ENCODE results near the gene RBMY1D.

Gene RBMY1D

DNA sequence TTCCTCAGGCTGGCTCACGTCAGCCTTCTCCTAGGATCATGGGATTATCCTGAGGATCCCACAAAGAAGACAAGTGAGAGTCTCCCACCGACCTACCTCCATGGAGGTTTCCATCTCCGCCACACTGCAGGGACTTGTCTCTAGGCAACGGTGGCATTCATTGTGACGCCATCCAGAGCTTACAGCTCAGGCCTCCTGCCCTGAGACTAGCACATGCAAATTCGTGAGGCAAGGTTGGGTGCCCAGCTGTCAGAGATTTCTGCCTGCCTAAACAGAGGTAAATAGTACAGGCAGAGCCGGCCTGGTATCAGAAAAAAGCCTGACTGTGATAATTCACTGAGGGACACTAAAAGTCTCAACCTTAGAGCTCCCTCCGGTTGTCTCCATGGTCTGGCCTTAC lies 58.0 kb downstream of the RBMY1D start:
- TF ChIP-seq FOXP2 (optimal IDR thresholded peaks at IDR 0.05; ENCODE audit: borderline replicate concordance, extremely low read depth, extremely low read length, insufficient read depth) (no peak), TAF1 (IDR thresholded peaks at IDR 0.05; ENCODE audit: borderline replicate concordance, insufficient read depth, low read length) (no peak), POLR2AphosphoS5 (IDR thresholded peaks at IDR 0.05; ENCODE audit: low read depth, low read length) (no peak), SIN3A (IDR thresholded peaks at IDR 0.05; ENCODE audit: borderline replicate concordance, insufficient read depth, low read length) (no peak)
- TF ChIP-seq, protein P1, sequence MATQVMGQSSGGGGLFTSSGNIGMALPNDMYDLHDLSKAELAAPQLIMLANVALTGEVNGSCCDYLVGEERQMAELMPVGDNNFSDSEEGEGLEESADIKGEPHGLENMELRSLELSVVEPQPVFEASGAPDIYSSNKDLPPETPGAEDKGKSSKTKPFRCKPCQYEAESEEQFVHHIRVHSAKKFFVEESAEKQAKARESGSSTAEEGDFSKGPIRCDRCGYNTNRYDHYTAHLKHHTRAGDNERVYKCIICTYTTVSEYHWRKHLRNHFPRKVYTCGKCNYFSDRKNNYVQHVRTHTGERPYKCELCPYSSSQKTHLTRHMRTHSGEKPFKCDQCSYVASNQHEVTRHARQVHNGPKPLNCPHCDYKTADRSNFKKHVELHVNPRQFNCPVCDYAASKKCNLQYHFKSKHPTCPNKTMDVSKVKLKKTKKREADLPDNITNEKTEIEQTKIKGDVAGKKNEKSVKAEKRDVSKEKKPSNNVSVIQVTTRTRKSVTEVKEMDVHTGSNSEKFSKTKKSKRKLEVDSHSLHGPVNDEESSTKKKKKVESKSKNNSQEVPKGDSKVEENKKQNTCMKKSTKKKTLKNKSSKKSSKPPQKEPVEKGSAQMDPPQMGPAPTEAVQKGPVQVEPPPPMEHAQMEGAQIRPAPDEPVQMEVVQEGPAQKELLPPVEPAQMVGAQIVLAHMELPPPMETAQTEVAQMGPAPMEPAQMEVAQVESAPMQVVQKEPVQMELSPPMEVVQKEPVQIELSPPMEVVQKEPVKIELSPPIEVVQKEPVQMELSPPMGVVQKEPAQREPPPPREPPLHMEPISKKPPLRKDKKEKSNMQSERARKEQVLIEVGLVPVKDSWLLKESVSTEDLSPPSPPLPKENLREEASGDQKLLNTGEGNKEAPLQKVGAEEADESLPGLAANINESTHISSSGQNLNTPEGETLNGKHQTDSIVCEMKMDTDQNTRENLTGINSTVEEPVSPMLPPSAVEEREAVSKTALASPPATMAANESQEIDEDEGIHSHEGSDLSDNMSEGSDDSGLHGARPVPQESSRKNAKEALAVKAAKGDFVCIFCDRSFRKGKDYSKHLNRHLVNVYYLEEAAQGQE (IDR thresholded peaks at IDR 0.05; ENCODE audit: insufficient read depth in 1 of 2, low read depth in 2 of 2, low read length in 2 of 2) = no peak

- no peak for TF ChIP-seq SIN3A (IDR thresholded peaks at IDR 0.05; ENCODE audit: borderline replicate concordance, insufficient read depth, low read length)
- TF ChIP-seq FOXP2 (optimal IDR thresholded peaks at IDR 0.05; ENCODE audit: borderline replicate concordance, extremely low read depth, extremely low read length, insufficient read depth) = no peak
- no peak for TF ChIP-seq TAF1 (IDR thresholded peaks at IDR 0.05; ENCODE audit: borderline replicate concordance, insufficient read depth, low read length)
- TF ChIP-seq POLR2AphosphoS5 (IDR thresholded peaks at IDR 0.05; ENCODE audit: low read depth, low read length) = no peak
- TF ChIP-seq, protein P1 (IDR thresholded peaks at IDR 0.05; ENCODE audit: insufficient read depth in 1 of 2, low read depth in 2 of 2, low read length in 2 of 2) = no peak
These were observed 59.3 kb downstream of the RBMY1D start for GRCh38 chrY:21835052-21835451.

Measured in PFSK-1 (cell line).